ENCODE results near the gene TMEM244. TPM values are rescaled to one million over a fixed set of nuclear protein-coding genes. Genes with fewer than 3 reads are reported as not detected.
"Not testable (repeated sequence)": the region's sequence is repeated elsewhere in the genome, so short reads cannot be mapped to it uniquely, and the experiment has no call there.

Gene TMEM244
- total RNA-seq, 1 experiment from 2014 or later = not detected

DNA sequence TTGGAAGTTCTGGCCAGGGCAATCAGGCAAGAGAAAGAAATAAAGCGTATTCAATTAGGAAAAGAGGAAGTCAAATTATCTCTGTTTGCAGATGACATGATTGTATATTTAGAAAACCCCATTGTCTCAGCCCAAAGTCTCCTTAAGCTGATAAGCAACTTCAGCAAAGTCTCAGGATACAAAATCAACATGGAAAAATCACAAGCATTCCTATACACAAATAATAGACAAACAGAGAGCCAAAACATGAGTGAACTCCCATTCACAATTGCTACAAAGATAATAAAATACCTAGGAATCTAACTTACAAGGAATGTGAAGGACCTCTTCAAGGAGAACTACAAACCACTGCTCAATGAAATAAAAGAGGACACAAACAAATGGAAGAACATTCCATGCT lies 21.6 kb downstream of the TMEM244 start:
- H3K27me3 Mint-ChIP-seq (ENCODE audit: low read depth); ATAC-seq; H3K4me3 Mint-ChIP-seq; H3K27ac Mint-ChIP-seq; POLR2A ChIA-PET; H3K36me3 Mint-ChIP-seq; DNase-seq (ENCODE audit: low spot score); CTCF ChIA-PET; H3K4me1 Mint-ChIP-seq: not testable (repeated sequence)
- H3K9me3 Mint-ChIP-seq = peaks cover 19% of the 10 kb centered on the region

DNA sequence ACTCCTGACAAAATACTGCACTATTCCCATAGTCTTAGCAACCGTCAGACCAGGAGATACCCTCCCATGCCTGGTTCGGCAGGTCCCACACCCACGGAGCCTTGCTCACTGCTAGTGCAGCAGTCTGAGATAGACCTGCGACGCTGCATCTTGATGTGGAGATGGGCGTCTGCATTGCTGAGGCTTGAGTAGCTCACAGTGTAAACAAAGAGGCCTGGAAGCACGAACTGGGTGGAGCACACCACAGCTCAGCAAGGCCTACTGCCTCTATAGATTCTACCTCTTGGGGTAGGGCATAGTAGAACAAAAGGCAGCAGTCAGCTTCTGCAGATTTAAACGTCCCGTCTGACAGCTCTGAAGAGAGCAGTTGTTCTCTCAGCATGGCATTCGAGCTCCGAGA lies 25.4 kb downstream of the TMEM244 start:
- no peaks in the 10 kb centered on the region for H3K36me3 Mint-ChIP-seq
- H3K27me3 Mint-ChIP-seq (ENCODE audit: low read depth) = no peaks in the 10 kb centered on the region
- CTCF ChIA-PET = interaction anchor here (0.6 kb wide), 1 partner anchor 45 kb away, joined by 3 read pairs; no protein-coding TSS in a partner anchor
- no peaks in the 10 kb centered on the region for H3K4me1 Mint-ChIP-seq
- H3K9me3 Mint-ChIP-seq = peaks cover 19% of the 10 kb centered on the region
- ATAC-seq (no peak), DNase-seq (ENCODE audit: low spot score) (no peak)
- H3K4me3 Mint-ChIP-seq = no peak overlapping the region
- POLR2A ChIA-PET = no interaction called here
- no peak overlapping the region for H3K27ac Mint-ChIP-seq
- TF ChIP-seq MYBL2 (CRISPR knock-in tag; IDR thresholded peaks at IDR 0.05) (no peak), ZBTB21 (CRISPR knock-in tag; IDR thresholded peaks at IDR 0.05; ENCODE audit: borderline replicate concordance) (no peak), SMAD3 (CRISPR knock-in tag; IDR thresholded peaks at IDR 0.05; ENCODE audit: borderline replicate concordance) (no peak), ZNF219 (CRISPR knock-in tag; IDR thresholded peaks at IDR 0.05; ENCODE audit: borderline replicate concordance) (no peak), JAZF1 (CRISPR knock-in tag; IDR thresholded peaks at IDR 0.05) (no peak), KAT7 (CRISPR knock-in tag; IDR thresholded peaks at IDR 0.05; ENCODE audit: borderline replicate concordance) (no peak), NFE2L1 (CRISPR knock-in tag; IDR thresholded peaks at IDR 0.05) (no peak), TEAD1 (CRISPR knock-in tag; IDR thresholded peaks at IDR 0.05) (no peak), PRRX2 (CRISPR knock-in tag; IDR thresholded peaks at IDR 0.05) (no peak), NR2C2 (CRISPR knock-in tag; IDR thresholded peaks at IDR 0.05) (no peak), IRF2 (CRISPR knock-in tag; IDR thresholded peaks at IDR 0.05; ENCODE audit: borderline replicate concordance, low read depth) (no peak), FOXJ3 (CRISPR knock-in tag; IDR thresholded peaks at IDR 0.05; ENCODE audit: borderline replicate concordance) (no peak), NR3C1 (CRISPR knock-in tag; conservative IDR thresholded peaks at IDR 0.05; ENCODE audit: low read depth) (no peak), ZNF396 (CRISPR knock-in tag; IDR thresholded peaks at IDR 0.05; ENCODE audit: borderline replicate concordance) (no peak), ESRRA (CRISPR knock-in tag; IDR thresholded peaks at IDR 0.05; ENCODE audit: borderline replicate concordance) (no peak)
- TF ChIP-seq, protein P1, sequence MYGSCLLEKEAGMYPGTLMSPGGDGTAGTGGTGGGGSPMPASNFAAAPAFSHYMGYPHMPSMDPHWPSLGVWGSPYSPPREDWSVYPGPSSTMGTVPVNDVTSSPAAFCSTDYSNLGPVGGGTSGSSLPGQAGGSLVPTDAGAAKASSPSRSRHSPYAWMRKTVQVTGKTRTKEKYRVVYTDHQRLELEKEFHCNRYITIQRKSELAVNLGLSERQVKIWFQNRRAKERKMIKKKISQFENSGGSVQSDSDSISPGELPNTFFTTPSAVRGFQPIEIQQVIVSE (CRISPR knock-in tag; IDR thresholded peaks at IDR 0.05; ENCODE audit: borderline replicate concordance) = no peak
- TF ChIP-seq, protein P2, sequence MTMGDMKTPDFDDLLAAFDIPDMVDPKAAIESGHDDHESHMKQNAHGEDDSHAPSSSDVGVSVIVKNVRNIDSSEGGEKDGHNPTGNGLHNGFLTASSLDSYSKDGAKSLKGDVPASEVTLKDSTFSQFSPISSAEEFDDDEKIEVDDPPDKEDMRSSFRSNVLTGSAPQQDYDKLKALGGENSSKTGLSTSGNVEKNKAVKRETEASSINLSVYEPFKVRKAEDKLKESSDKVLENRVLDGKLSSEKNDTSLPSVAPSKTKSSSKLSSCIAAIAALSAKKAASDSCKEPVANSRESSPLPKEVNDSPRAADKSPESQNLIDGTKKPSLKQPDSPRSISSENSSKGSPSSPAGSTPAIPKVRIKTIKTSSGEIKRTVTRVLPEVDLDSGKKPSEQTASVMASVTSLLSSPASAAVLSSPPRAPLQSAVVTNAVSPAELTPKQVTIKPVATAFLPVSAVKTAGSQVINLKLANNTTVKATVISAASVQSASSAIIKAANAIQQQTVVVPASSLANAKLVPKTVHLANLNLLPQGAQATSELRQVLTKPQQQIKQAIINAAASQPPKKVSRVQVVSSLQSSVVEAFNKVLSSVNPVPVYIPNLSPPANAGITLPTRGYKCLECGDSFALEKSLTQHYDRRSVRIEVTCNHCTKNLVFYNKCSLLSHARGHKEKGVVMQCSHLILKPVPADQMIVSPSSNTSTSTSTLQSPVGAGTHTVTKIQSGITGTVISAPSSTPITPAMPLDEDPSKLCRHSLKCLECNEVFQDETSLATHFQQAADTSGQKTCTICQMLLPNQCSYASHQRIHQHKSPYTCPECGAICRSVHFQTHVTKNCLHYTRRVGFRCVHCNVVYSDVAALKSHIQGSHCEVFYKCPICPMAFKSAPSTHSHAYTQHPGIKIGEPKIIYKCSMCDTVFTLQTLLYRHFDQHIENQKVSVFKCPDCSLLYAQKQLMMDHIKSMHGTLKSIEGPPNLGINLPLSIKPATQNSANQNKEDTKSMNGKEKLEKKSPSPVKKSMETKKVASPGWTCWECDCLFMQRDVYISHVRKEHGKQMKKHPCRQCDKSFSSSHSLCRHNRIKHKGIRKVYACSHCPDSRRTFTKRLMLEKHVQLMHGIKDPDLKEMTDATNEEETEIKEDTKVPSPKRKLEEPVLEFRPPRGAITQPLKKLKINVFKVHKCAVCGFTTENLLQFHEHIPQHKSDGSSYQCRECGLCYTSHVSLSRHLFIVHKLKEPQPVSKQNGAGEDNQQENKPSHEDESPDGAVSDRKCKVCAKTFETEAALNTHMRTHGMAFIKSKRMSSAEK (CRISPR knock-in tag; IDR thresholded peaks at IDR 0.05; ENCODE audit: borderline replicate concordance) = no peak
- TF ChIP-seq, protein P3, sequence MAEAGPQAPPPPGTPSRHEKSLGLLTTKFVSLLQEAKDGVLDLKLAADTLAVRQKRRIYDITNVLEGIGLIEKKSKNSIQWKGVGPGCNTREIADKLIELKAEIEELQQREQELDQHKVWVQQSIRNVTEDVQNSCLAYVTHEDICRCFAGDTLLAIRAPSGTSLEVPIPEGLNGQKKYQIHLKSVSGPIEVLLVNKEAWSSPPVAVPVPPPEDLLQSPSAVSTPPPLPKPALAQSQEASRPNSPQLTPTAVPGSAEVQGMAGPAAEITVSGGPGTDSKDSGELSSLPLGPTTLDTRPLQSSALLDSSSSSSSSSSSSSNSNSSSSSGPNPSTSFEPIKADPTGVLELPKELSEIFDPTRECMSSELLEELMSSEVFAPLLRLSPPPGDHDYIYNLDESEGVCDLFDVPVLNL (CRISPR knock-in tag; IDR thresholded peaks at IDR 0.05; ENCODE audit: borderline replicate concordance, low read depth) = no peak
- TF ChIP-seq, protein P4, sequence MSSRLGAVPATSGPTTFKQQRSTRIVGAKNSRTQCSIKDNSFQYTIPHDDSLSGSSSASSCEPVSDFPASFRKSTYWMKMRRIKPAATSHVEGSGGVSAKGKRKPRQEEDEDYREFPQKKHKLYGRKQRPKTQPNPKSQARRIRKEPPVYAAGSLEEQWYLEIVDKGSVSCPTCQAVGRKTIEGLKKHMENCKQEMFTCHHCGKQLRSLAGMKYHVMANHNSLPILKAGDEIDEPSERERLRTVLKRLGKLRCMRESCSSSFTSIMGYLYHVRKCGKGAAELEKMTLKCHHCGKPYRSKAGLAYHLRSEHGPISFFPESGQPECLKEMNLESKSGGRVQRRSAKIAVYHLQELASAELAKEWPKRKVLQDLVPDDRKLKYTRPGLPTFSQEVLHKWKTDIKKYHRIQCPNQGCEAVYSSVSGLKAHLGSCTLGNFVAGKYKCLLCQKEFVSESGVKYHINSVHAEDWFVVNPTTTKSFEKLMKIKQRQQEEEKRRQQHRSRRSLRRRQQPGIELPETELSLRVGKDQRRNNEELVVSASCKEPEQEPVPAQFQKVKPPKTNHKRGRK (CRISPR knock-in tag; IDR thresholded peaks at IDR 0.05; ENCODE audit: borderline replicate concordance) = no peak
